ENCODE measurements around the gene MT1E.
"Not testable (repeated sequence)": the region's sequence is repeated elsewhere in the genome, so short reads cannot be mapped to it uniquely, and the experiment has no call there.

The MT1E gene

GRCh38 chr16:56625140-56625942 is at the start of gene MT1E:
Gene MT1E (plus strand): TSS chr16:56625781. CDS start chr16:56625852, 71 bp downstream.
- peak; percentile 49 to 63 for DNase-seq (ENCODE audit: low read depth in 2 of 2)

DNA sequence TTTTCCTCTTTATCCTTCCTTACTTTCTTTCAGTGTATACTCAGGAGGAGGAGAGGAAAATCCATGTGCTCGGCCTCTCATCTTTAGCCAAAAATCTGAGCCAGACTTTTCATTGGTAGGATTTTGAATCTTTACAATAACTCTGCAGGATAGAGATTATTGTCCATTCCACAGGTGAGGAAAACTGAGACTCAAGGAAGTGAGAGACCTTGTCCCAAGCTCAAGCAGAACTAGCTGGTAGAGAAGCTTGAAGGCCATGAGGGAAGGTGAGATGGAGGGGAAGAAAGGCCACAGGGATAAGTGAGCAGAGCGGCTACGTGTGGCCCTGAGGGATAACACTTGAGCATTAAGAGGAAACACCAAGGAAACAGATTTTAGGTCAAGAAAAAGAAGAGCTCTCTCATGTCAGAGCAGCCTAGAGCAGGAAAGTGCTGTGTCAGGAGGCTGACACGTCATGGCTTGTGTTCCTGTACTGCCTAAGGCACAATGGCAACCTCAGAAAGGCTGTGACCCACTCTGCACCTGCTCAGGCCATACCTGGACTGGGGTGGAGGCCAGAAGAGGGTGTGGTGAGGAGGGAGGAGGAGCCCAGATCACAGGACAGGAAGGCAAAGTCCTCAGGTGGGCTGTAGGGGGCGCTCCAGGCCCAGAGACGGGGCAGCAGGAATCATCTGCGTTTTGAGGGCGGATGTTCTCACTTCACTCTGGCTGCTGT is 48.8 kb upstream of the MT1E start:
- peak; percentile 74 to 84 for DNase-seq (ENCODE audit: low read depth in 2 of 2)

DNA sequence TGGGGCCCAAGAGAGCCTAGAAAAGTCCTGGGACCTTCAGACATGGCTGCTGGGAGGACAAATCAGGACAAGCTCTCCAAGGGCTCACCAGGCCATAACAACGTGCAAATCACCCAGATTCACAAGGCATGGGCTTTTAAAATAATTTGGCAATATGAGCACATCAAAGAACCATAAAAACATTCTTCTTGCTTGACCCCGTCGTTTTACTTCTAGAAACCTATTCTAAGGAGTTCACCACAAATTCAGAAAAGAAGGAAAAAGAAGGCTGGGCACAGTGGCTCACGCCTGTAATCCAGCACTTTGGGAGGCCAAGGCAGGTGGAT is 48.3 kb upstream of the MT1E start:
- no peak for DNase-seq (ENCODE audit: low read depth in 2 of 2)

- DNase-seq (ENCODE audit: low read depth in 2 of 2) = no peak
These were observed 45.1 kb upstream of the MT1E start for GRCh38 chr16:56580391-56581048.

DNA sequence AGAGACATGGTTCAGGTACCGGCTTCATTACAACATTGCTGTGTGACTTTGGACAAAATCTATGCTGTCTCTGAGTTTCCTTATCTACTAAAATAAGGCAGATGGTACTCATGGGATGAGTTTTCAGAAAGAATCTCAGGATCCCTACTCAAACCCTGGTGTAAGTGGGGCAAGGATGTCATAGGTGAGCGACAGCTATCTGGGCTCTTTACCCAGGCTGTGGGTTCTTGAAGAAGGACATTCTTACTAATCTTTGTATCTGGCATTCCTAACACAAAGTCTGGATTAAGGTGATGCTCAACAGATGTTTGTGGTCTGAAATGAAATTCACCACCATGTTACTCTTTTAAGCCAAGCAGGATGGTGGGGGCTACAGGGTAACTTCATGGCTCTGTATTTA is 42.7 kb upstream of the MT1E start:
- not testable (repeated sequence) for DNase-seq (ENCODE audit: low read depth in 2 of 2)

DNA sequence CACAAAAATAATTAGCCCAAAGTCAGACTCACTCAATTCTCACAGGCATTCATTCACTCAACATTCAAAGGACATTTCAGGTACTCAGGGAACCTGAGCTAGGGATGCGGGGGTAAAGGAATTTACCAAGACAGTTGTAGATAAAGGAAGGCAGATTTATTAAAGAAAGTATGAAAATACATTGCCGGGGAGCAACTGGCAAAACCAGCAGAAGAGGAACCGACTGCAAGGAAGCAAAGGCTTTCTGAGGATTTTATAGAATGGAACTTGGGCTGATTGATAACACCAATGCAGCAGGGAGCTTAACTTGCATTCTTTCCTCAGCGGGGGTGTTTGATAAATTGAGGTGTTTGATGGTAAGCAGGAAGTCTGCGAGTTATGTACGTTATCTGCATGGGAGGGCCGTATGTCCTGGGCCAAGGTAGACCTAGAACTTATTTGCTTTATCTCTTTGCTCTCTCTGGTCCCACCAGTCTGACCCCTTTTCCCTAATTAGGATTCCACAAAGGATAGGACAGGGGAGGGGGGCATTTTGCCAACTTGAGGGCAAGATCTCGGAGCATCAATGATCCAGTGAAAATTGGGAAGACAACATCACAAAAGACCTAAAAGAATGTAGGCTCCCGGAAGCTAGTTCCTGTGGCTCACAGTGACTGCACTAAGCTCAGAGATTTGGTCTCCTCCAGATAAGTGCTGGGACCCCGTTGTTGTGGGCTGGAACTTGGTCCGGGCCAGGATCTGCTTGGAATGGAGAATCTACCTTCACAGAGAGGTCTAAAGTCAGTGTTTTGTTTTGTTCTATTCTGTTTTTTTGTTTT is 42.0 kb upstream of the MT1E start:
- DNase-seq (ENCODE audit: low read depth in 2 of 2) = no peak

GRCh38 chr16:56584276-56584675 is 41.3 kb upstream of the MT1E start:
- no peak for DNase-seq (ENCODE audit: low read depth in 2 of 2)

DNA sequence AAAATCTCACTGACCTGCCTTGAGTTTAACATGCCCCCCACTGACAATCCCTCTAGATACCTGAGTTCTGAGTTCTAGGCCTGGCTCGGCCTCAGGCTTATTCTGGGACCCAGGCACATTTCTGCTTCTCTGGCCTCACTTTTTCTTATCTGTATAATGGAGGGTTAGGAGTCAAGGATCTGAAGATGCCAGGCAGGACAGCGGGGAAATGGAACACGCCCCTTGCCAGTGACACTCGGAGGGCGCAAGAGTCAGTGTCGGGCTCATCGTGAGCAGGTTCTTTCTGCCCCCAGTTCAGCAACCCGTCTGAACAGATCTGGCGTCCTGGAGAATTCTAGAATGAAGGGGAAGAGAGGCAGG is 36.8 kb upstream of the MT1E start:
- no peak for DNase-seq (ENCODE audit: low read depth in 2 of 2)

GRCh38 chr16:56589141-56590039 is 36.2 kb upstream of the MT1E start, which contains the start of gene MT3:
Gene MT3 (plus strand): TSS chr16:56589528. CDS start chr16:56589591, 63 bp downstream.
- no peak for DNase-seq (ENCODE audit: low read depth in 2 of 2)

DNA sequence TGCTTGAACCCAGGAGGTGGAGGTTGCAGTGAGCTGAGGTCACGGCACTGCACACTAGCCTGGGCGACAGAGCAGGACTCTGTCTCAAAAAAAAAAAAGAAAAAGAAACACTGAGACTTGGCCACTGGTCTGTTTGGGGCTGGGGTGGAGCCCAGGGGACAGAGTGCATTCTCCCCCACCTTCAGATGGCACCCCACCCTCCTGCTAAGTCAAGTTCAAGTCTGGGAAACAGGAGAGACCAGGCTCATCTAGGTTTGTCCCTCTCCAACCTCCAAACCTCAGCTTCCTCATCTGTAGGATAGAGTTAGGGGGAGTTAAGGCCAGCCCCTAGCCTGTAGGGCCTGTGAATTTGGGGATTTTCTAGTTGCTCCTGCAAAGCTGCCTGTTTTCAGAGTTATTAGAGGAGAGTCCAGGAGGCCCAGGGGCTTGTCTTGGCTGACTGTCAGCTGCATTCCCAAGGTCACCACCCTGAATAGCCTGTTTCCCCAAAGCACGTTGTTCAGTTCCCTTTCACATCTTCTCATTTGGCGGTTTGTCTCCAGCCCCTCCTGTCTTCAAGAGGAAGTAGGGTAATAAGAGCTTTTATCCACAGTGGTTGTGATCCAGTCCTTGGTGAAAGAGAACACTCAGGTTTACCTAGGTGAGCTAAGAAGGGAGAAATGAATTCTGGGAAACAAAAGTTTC is 34.1 kb upstream of the MT1E start:
- DNase-seq (ENCODE audit: low read depth in 2 of 2) = no peak

- no peak for DNase-seq (ENCODE audit: low read depth in 2 of 2)
These were observed 31.8 kb upstream of the MT1E start for GRCh38 chr16:56593573-56594291.

- DNase-seq (ENCODE audit: low read depth in 2 of 2) = no peak
These were observed 31.3 kb upstream of the MT1E start for GRCh38 chr16:56594292-56594619.

- no peak for DNase-seq (ENCODE audit: low read depth in 2 of 2)
These were observed 25.1 kb upstream of the MT1E start for GRCh38 chr16:56600398-56600999.

DNA sequence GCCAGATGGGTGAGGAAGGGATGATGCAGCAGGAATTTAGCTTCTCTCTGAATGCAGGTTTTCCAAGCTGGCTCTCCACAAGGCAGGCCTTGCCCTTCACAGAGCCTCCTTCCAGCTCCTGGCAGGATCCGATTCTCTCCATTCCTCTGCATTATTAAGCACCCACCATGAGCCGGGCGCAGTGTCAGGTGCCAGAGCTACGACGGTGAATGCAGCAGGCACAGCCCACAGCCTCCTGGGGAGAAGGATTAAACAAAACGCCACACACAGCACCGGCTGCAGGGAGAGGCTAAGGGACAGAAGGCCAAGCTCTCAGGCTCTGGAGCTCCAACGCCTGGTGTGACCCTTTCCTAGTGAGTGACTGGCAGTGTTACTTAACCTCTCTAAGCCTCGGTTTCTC is 24.3 kb upstream of the MT1E start:
- no peak for DNase-seq (ENCODE audit: low read depth in 2 of 2)

DNA sequence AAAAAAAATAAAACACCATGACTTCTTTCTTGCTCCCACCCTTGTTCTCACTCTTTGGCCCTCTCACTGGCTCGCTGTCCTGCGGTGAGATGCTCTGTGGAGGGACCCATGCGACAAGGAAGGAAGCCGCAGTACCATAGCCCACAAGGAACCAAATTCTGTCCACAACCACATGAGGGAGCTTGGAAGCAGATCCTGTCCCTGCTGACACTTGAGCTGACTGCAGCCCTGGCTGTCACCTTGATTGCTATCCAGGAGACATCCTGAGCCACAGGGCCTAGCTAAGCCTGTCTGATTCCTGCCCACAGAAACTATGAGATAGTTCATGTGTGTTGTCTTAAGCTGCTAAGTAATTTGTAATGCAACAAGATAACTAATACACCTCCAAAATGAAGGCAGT is 22.0 kb upstream of the MT1E start:
- no peak for DNase-seq (ENCODE audit: low read depth in 2 of 2)

DNA sequence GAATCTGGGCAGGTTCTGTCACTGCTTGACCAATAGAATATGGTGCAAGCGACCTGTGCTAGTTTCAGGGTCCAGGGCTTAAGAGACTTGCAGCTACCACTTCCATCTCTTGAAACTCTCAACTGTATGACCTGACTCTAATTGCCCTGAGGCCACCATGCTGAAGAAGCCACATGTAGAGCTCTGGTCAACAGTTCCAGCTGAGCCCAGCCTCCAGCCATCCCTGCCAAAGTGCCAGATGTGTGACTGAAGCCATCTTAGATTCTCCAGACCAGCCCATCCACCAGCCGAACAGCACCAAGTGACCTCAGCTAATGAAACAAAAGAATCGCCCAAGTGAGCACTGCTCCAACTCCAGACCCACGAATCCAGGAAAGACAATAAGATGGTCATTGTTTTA is 20.6 kb upstream of the MT1E start:
- DNase-seq (ENCODE audit: low read depth in 2 of 2) = no peak

DNA sequence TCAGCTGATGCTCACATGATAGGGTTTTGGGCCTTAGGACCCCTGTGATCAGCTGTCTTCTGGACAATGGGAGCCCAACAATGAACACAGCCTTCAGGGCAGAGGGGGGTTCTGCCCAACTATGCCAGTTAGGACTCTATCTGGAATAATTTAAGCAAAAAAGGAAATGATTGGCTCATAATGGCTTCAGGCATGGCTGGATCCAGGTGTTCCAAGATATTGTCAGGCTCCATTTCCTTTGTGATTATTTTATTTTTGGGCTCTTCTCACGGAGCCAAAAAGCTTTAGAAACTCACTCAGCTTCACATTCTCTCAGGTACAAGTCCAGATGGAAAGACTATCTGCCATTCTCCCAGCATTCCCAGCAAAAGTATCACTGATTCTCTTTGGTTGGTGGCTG is 20.1 kb upstream of the MT1E start:
- no peak for DNase-seq (ENCODE audit: low read depth in 2 of 2)

DNA sequence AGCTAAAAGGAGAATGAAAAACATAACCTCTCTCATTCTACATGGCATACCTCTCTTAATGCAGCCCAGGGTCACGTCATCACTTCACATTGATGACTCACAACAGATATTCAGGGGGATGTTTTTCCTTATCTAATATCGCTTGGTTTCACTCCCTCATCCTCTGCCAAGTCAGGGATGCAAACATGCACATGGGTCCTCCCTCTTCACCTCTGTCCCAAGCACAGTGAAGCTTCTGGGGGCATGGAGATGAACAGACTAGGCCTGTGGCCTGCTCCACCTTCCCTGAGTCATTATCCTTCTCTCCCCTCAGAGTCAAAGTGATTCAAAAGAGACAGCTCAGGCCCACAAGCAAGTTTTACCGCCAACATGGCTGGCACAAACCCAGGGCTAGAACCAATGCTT is 19.5 kb upstream of the MT1E start:
- DNase-seq (ENCODE audit: low read depth in 2 of 2) = no peak

DNA sequence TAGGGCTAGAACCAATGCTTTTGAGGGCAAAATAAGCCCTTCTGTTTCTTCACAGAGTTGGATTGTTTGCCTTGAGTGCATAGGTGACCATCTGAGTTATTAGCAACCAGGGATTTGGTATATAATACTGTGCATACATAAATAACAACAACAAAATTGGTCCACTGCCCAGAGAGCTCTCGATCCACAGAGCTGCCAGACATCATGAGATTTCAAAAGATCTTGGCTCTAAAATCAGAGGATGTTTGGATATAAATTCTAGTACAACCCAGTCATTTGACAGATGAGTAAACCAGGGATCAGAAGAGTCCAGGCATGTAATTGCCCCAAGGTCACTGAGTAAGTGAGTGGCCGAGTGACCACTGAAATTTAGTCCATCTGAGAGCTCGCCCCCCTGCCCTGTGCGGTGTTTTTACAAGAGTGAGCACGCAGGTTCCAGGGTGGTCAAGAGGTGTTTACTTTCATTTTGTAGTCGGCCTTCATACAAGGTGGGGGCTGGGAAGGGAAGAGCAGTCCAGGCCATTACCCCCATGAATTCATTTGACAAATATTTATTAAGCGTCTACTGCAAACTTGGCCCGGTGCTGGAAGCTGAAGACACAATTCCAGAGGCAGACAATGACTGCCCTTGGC is 19.0 kb upstream of the MT1E start:
- DNase-seq (ENCODE audit: low read depth in 2 of 2) = no peak
